ENCODE measurements around the gene LSAMP.

The LSAMP gene

GRCh38 chr3:116129187-116129946 is 315.9 kb downstream of the LSAMP start:
- TF ChIP-seq POU2F2 (IDR thresholded peaks at IDR 0.05; ENCODE audit: low read depth, low read length), result no peak
- TF ChIP-seq POLR2A (IDR thresholded peaks at IDR 0.05; ENCODE audit: low read depth, low read length), result no peak
- TF ChIP-seq POLR2AphosphoS5 (IDR thresholded peaks at IDR 0.05; ENCODE audit: low read depth, low read length), result no peak
- TF ChIP-seq TAF1 (IDR thresholded peaks at IDR 0.05; ENCODE audit: low read depth, low read length), result no peak
- TF ChIP-seq PAX5 (IDR thresholded peaks at IDR 0.05; ENCODE audit: insufficient read depth, low read length, severe bottlenecking), result no peak
- no peak for TF ChIP-seq SPI1 (IDR thresholded peaks at IDR 0.05; ENCODE audit: low read depth, low read length)
- FAIRE-seq, result no peak
- no peak for DNase-seq (ENCODE audit: insufficient read length, low spot score)

DNA sequence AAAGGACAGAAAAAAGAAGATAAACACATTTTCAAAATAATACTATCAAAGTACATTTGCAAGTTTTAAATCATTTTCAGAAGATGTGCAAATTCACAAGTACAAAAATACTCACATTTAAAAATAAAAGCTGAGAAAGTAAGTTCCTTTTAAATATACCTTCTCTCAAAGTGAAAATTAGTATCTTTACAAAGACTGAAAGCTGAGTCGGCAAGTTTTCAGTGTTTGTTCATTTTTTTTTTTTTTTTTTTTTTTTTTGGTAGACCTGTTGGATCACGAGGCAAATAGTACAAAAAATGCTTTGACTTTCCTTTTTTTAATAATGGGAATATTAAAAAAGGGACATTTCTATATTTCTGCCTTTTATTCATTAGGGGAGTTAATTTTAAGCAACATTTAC is 317.8 kb downstream of the LSAMP start:
- no peak for FAIRE-seq
- DNase-seq (ENCODE audit: insufficient read length, low spot score), result no peak
- no peak for TF ChIP-seq POU2F2 (IDR thresholded peaks at IDR 0.05; ENCODE audit: low read depth, low read length)
- no peak for TF ChIP-seq PAX5 (IDR thresholded peaks at IDR 0.05; ENCODE audit: insufficient read depth, low read length, severe bottlenecking)
- no peak for TF ChIP-seq SPI1 (IDR thresholded peaks at IDR 0.05; ENCODE audit: low read depth, low read length)
- TF ChIP-seq TAF1 (IDR thresholded peaks at IDR 0.05; ENCODE audit: low read depth, low read length), result no peak
- no peak for TF ChIP-seq POLR2A (IDR thresholded peaks at IDR 0.05; ENCODE audit: low read depth, low read length)
- TF ChIP-seq POLR2AphosphoS5 (IDR thresholded peaks at IDR 0.05; ENCODE audit: low read depth, low read length), result no peak

DNA sequence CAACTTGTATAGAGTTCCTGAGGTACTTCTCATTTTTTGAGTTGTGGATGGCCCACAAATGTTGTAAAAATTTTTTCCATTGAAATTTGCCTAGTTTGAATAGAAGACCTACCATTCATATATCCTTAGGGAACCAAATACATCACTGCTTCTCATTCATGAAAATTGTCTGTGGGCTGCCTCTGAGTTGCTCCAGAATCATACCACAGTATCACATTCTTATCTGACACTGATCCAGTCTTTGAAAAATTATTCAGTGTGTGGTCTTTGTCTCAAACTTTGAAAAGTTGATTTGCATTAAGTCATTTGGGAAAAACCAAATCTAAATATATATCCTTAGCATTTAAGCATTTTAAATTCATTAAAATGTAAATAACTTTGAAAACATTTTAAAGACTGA is 321.1 kb downstream of the LSAMP start:
- no peak for TF ChIP-seq SPI1 (IDR thresholded peaks at IDR 0.05; ENCODE audit: low read depth, low read length)
- TF ChIP-seq POLR2AphosphoS5 (IDR thresholded peaks at IDR 0.05; ENCODE audit: low read depth, low read length), result no peak
- no peak for TF ChIP-seq POU2F2 (IDR thresholded peaks at IDR 0.05; ENCODE audit: low read depth, low read length)
- TF ChIP-seq TAF1 (IDR thresholded peaks at IDR 0.05; ENCODE audit: low read depth, low read length), result no peak
- no peak for TF ChIP-seq PAX5 (IDR thresholded peaks at IDR 0.05; ENCODE audit: insufficient read depth, low read length, severe bottlenecking)
- TF ChIP-seq POLR2A (IDR thresholded peaks at IDR 0.05; ENCODE audit: low read depth, low read length), result no peak
- FAIRE-seq (no peak), DNase-seq (ENCODE audit: insufficient read length, low spot score) (no peak)

DNA sequence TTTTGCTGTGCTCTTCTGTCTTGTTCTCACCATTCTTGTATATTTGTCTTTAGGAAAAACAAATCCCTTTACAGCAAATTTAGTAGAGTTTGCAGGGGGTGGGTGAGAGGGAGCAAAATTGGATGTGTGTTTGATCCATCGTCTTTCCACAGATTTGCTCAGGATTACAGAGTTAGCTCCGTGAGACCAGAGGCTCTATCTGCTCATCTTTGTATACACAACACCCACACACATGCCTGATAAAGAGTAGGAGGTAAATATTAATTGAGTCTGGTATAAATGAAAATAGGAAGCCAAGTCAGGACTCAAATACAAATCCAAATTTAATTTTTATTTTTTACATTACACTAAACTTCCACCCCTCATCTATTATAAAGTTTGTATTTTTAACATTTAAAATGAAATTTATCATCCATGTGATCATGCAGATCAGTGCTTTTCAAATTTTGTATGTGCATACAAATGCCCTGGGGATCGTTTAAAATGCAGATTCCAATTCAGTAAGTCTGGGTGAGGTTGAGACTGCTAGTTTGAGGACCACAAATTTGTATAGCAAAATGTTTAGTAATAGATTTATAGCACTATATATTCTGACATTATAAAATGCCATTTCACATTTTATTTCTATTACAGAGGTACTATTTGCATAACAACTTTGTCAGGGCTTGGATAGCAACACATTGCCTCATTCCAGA is 326.7 kb downstream of the LSAMP start:
- TF ChIP-seq POLR2AphosphoS5 (IDR thresholded peaks at IDR 0.05; ENCODE audit: low read depth, low read length) (no peak), POU2F2 (IDR thresholded peaks at IDR 0.05; ENCODE audit: low read depth, low read length) (no peak), PAX5 (IDR thresholded peaks at IDR 0.05; ENCODE audit: insufficient read depth, low read length, severe bottlenecking) (no peak), SPI1 (IDR thresholded peaks at IDR 0.05; ENCODE audit: low read depth, low read length) (no peak), POLR2A (IDR thresholded peaks at IDR 0.05; ENCODE audit: low read depth, low read length) (no peak), TAF1 (IDR thresholded peaks at IDR 0.05; ENCODE audit: low read depth, low read length) (no peak)
- FAIRE-seq, result no peak
- DNase-seq (ENCODE audit: insufficient read length, low spot score), result no peak

DNA sequence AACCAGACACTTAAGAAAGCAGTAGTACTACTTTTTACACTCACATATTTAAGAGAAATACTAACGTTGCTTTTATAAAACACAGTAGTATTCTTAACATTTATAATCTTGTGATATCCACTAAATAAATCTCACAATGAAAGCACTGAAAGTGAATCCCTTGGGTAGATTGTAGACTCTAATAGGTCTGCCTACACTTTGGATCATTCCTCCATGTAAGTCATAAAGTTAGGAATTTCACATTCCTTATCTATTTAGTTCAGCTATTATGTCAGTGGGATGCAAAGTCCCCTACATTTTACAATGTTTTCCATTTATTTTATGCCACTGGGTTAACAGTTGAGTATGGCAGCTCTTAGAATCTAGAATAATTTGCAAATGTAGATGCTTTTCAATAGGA is 330.7 kb downstream of the LSAMP start:
- DNase-seq (ENCODE audit: insufficient read length, low spot score) (no peak), FAIRE-seq (no peak)
- TF ChIP-seq POU2F2 (IDR thresholded peaks at IDR 0.05; ENCODE audit: low read depth, low read length) (no peak), TAF1 (IDR thresholded peaks at IDR 0.05; ENCODE audit: low read depth, low read length) (no peak), POLR2AphosphoS5 (IDR thresholded peaks at IDR 0.05; ENCODE audit: low read depth, low read length) (no peak), SPI1 (IDR thresholded peaks at IDR 0.05; ENCODE audit: low read depth, low read length) (no peak), POLR2A (IDR thresholded peaks at IDR 0.05; ENCODE audit: low read depth, low read length) (no peak), PAX5 (IDR thresholded peaks at IDR 0.05; ENCODE audit: insufficient read depth, low read length, severe bottlenecking) (no peak)

- DNase-seq (ENCODE audit: insufficient read length, low spot score) (no peak), FAIRE-seq (no peak)
- TF ChIP-seq POU2F2 (IDR thresholded peaks at IDR 0.05; ENCODE audit: low read depth, low read length), result no peak
- TF ChIP-seq PAX5 (IDR thresholded peaks at IDR 0.05; ENCODE audit: insufficient read depth, low read length, severe bottlenecking), result no peak
- TF ChIP-seq POLR2A (IDR thresholded peaks at IDR 0.05; ENCODE audit: low read depth, low read length), result no peak
- no peak for TF ChIP-seq POLR2AphosphoS5 (IDR thresholded peaks at IDR 0.05; ENCODE audit: low read depth, low read length)
- TF ChIP-seq SPI1 (IDR thresholded peaks at IDR 0.05; ENCODE audit: low read depth, low read length), result no peak
- no peak for TF ChIP-seq TAF1 (IDR thresholded peaks at IDR 0.05; ENCODE audit: low read depth, low read length)
Measured at GRCh38 chr3:116112696-116113095, 332.6 kb downstream of the LSAMP start.

GRCh38 chr3:116111765-116112164 is 333.5 kb downstream of the LSAMP start:
- no peak for TF ChIP-seq POLR2A (IDR thresholded peaks at IDR 0.05; ENCODE audit: low read depth, low read length)
- no peak for TF ChIP-seq POU2F2 (IDR thresholded peaks at IDR 0.05; ENCODE audit: low read depth, low read length)
- DNase-seq (ENCODE audit: insufficient read length, low spot score) (no peak), FAIRE-seq (no peak)

- FAIRE-seq, result no peak
- TF ChIP-seq POLR2AphosphoS5 (IDR thresholded peaks at IDR 0.05; ENCODE audit: low read depth, low read length) (no peak), SPI1 (IDR thresholded peaks at IDR 0.05; ENCODE audit: low read depth, low read length) (no peak), POLR2A (IDR thresholded peaks at IDR 0.05; ENCODE audit: low read depth, low read length) (no peak), POU2F2 (IDR thresholded peaks at IDR 0.05; ENCODE audit: low read depth, low read length) (no peak), PAX5 (IDR thresholded peaks at IDR 0.05; ENCODE audit: insufficient read depth, low read length, severe bottlenecking) (no peak), TAF1 (IDR thresholded peaks at IDR 0.05; ENCODE audit: low read depth, low read length) (no peak)
- DNase-seq (ENCODE audit: insufficient read length, low spot score), result no peak
Measured at GRCh38 chr3:116103868-116104530, 341.3 kb downstream of the LSAMP start.

- no peak for FAIRE-seq
- TF ChIP-seq POU2F2 (IDR thresholded peaks at IDR 0.05; ENCODE audit: low read depth, low read length) (no peak), TAF1 (IDR thresholded peaks at IDR 0.05; ENCODE audit: low read depth, low read length) (no peak), POLR2A (IDR thresholded peaks at IDR 0.05; ENCODE audit: low read depth, low read length) (no peak), SPI1 (IDR thresholded peaks at IDR 0.05; ENCODE audit: low read depth, low read length) (no peak), PAX5 (IDR thresholded peaks at IDR 0.05; ENCODE audit: insufficient read depth, low read length, severe bottlenecking) (no peak), POLR2AphosphoS5 (IDR thresholded peaks at IDR 0.05; ENCODE audit: low read depth, low read length) (no peak)
- DNase-seq (ENCODE audit: insufficient read length, low spot score), result no peak
Measured at GRCh38 chr3:116102037-116102436, 343.2 kb downstream of the LSAMP start.

Data from GM12891 (cell line).